Measurements from ENCODE around the gene CLCN6.

Gene CLCN6

GRCh38 chr1:11855430-11855829 lies 49.4 kb downstream of the CLCN6 start:
- no peak for DNase-seq (ENCODE audit: low read depth, low spot score)

GRCh38 chr1:11856698-11857097 lies 50.7 kb downstream of the CLCN6 start:
- no peak for DNase-seq (ENCODE audit: low read depth, low spot score)

DNA sequence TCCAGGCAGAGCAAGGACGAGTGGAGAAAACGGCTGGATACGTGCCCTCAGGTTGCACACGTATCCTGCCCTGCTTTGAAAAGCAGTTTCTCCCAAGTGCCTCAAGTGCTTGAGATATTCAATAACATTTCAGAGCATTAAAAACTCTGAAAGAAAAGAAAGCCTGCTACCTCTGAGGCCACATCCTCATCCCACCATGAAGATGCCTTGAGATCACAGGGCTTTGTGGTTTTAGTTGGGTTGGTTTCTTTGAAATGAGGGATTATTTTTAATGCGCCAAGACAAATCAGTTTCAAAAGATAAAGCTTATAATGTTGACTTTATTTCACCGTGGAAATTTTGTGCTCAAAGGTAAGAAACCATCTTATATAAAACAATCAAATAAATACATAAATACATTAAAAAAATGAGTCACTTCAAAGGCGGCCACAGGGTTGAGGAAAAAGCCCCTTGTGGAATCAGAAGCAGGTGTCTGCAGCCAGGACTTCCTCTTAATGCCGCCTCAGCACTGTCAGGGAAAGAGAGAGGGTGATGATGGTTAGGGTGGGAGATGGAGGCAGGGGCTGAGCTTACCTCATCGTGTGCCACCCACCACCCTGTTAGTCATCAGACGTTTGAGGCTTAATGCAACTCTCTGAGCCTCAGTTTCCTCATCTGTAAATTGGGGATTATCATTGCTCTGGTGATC lies 51.3 kb downstream of the CLCN6 start:
- DNase-seq (ENCODE audit: low read depth, low spot score), result no peak

- no peak for DNase-seq (ENCODE audit: low read depth, low spot score)
These were observed 52.2 kb downstream of the CLCN6 start for GRCh38 chr1:11858158-11858557.

GRCh38 chr1:11858613-11858967 lies 52.6 kb downstream of the CLCN6 start, which contains the start of gene NPPB:
Gene NPPB, minus strand, starts transcription at chr1:11858945. Its CDS starts 112 bp downstream, at chr1:11858833.
- DNase-seq (ENCODE audit: low read depth, low spot score), result no peak

GRCh38 chr1:11858968-11859871 lies 53.2 kb downstream of the CLCN6 start:
- peak; percentile 83 for DNase-seq (ENCODE audit: low read depth, low spot score)

DNA sequence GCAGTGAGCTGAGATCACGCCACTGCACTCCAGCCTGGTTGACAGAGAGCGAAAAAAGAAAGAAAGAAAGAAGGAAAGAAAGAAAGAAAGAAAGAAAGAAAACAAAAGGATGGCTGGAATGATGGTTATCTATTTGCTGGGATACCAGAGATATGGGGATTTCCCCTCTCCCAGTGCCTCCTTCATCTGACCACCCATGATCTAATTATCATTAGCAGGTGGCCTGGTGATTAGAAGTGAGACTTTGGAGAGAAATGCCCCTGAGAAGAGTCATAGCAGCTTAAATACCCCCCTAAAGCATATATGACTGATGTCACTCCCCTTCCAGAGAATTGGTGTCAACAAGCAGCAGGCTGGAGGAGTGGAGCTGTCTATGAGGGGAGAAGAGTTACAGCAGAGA lies 54.1 kb downstream of the CLCN6 start:
- DNase-seq (ENCODE audit: low read depth, low spot score), result no peak

DNA sequence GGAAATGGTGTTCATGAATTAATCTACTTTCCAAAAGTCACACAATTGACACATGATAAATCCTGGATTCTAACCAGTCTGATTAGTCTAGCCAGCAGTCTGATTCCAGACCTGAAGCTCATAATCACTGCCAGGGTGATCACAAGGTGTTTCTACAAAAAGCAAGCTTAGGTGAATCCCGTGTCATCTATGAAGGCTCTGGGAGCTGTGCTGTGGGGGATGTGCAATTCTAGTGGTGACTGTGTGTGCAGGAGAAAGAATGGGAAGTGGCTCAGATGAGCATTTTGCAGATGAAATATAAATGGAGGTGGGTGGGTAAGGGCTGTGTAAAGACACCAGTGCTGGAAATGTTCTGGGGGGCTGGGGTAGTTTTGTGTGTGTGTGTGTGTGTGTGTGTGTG lies 54.6 kb downstream of the CLCN6 start:
- no peak for DNase-seq (ENCODE audit: low read depth, low spot score)

DNA sequence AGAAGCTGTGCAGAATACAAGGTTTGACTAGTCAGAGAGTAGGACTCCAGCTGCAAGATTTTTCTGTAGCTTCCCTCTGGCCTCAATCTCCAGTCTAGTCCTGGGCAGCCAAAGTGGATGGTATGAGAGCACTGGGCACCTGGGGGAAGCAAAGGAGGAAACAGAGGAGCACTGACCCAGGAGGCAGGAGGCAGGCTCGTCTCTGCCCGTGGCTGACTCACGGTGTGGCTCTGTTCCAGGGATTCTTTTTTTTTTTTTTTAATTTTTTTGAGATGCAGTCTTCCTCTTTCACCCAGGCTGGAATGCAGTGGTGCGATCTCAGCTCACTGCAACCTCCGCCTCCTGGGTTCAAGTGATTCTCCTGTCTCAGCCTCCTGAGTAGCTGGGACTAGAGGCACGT lies 56.9 kb downstream of the CLCN6 start:
- DNase-seq (ENCODE audit: low read depth, low spot score), result no peak

- DNase-seq (ENCODE audit: low read depth, low spot score), result no peak
These were observed 62.5 kb downstream of the CLCN6 start for GRCh38 chr1:11868331-11868980.

DNA sequence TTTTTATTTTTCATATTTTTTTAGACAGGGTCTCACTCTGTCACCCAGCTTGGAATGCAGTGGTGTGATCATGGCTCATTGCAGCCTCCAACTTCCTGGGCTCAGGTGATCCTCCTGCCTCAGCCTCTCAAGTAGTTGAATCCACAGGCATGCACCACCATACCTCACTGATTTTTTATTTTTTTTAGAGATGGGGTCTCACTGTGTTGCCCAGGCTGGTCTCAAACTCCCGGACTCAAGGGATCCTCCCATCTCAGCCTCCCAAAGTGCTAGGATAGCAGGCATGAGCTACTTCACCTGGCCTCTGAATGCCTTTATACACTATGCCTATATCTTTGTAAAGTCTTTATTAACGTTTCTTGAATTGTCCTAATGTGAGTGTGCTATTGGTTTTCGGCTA lies 63.1 kb downstream of the CLCN6 start:
- no peak for DNase-seq (ENCODE audit: low read depth, low spot score)

GRCh38 chr1:11869650-11870207 lies 63.7 kb downstream of the CLCN6 start:
- DNase-seq (ENCODE audit: low read depth, low spot score), result no peak

DNA sequence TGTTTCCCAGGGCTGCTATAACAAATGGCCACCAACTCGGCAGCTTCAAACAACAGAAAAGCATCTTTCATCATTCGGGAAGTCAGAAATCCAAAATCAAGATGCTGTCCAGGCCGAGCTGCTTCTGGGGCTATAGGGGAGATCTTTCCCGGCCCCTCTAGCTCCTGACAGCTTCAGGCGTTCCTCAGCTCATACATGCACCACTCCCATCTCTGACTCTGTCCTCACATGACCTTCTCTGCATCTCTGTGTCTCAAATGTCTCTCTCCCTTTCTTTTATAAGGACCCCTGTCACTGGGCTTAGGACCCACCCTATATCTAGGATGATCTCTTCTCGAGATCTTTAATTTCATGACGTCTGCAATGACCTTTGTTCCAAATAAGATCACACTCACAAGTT lies 66.6 kb downstream of the CLCN6 start:
- DNase-seq (ENCODE audit: low read depth, low spot score), result no peak

DNA sequence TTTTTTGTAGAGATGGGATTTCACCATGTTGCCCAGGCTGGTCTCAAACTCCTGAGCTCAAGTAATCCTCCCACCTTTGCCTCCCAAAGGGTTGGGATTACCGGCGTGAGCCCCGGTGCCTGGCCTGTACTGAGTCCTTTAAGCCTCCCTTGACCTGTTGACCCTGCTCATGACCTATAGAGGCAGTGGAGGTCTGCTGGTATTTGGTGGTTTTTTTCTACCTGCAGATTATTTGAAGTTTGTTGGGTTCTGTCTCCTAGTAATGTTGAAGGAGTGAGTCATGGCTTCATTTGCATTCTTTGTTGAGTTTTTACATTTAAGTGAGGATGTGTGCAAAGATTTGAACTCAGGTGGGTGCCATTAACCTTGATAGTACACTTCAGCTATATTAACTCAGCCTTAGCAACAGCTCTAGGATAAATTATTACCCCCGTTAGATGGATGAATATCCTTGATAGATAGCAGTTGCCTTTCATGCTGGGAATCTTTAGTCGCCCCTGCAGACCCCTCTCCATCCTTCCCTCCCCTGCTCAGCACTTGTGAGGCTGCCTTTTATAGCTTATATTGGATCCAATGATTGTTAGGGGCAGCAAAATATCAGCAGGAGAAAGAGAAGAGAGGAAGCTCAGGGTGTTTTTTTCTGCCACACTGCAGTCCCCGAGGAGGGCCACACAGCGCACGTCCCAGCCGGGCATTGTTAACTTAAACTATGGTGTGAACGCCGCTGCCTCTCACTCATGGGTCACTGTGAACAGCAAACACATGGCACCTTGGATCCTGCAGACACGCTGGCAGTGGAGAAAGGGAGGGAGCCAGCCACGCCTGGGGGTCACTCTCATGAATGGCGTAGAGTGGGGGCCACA lies 67.6 kb downstream of the CLCN6 start:
- no peak for DNase-seq (ENCODE audit: low read depth, low spot score)

DNA sequence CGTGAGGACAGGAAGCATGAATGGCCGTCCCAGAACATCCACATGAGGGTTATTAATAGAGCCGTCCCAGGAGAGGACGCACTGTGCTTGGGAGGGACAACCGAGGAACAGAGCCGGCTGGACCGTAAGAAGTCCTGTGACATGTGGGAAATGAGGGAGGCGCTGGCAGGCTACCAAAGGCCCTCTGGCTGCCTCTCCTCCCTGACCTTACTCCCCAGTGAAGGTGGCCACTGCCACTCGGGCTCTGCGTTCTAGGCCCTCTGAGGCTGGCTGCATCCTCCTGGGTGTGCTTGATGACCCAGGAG lies 68.2 kb downstream of the CLCN6 start:
- DNase-seq (ENCODE audit: low read depth, low spot score), result no peak

GRCh38 chr1:11874624-11875023 lies 68.6 kb downstream of the CLCN6 start:
- no peak for DNase-seq (ENCODE audit: low read depth, low spot score)

- no peak for DNase-seq (ENCODE audit: low read depth, low spot score)
These were observed 69.1 kb downstream of the CLCN6 start for GRCh38 chr1:11875094-11875493.

DNA sequence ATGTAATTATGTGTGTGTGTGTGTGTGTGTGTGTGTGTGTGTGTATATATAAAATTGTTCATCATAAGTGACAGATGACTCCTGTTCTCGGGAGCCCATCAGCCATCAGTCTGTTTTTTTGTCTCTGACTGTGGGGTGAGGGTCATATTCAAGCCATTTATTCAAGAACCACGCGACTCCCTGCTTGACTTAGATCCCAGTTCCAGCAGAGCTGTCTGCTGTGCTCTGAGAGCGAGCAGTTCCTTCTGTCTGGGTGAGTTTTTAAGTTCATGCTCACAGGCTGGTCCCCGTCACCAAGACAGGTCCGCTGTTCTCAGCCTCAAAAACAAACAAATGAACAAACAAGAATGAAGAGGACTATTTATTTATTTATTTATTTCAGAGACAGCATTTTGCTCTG lies 71.1 kb downstream of the CLCN6 start:
- no peak for DNase-seq (ENCODE audit: low read depth, low spot score)

GRCh38 chr1:11878081-11878890 lies 72.3 kb downstream of the CLCN6 start:
- no peak for DNase-seq (ENCODE audit: low read depth, low spot score)

DNA sequence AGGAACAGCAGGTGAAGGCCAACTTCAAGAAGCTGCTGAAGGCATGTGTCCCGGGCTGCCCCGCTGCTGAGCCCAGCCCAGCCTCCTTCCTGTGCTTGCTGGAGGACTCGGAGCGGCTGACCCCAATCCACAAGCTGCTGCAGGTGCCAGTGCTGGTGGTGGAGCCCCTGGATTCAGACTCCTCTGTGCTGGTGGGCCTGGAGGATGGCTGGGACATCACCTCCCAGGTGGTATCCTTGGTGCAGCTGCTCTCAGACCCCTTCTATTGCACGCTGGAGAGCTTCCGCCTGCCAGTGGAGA lies 72.8 kb downstream of the CLCN6 start:
- DNase-seq (ENCODE audit: low read depth, low spot score), result no peak

Data from ELF-1 (cell line).